Adrenal gland (tissue), 12 donors: ENCODE results near the gene ZHX3. TPM values are rescaled to one million over a fixed set of nuclear protein-coding genes. Genes with fewer than 3 reads are reported as not detected.

Experiments used
- DNase-seq, 7 donors: peaks; one replicate each; pipeline ENCODE4 v3.0.0-alpha.2; 2019 to 2020
- H3K27ac ChIP-seq, 5 donors: fragments of 200-600 bp; sonication (generic) in 4 of 5; 1 replicate in 3 of 5; 2 replicates in 2 of 5; pipeline versions ENCODE4 v1.5.1 to v1.8.0; 2016 to 2020; ENCODE audit warnings: mild to moderate bottlenecking in 1 of 5
- H3K27me3 ChIP-seq: fragments of 200-600 bp; 2 replicates; pipeline ENCODE4 v1.8.0; 2021
- H3K36me3 ChIP-seq, 2 donors: fragments of 200-600 bp; replicated peaks in 1 of 2; 1 replicate in 1 of 2; 2 replicates in 1 of 2; pipeline versions ENCODE4 v1.5.1 to v1.8.0; 2018 to 2022
- H3K4me1 ChIP-seq, 2 donors: fragments of 200-600 bp; replicated peaks in 1 of 2; 1 replicate in 1 of 2; 2 replicates in 1 of 2; pipeline versions ENCODE4 v1.5.1 to v1.8.0; 2018 to 2021
- H3K4me3 ChIP-seq, 4 donors: fragments of 200-600 bp; sonication (generic) in 3 of 4; one replicate each; pipeline ENCODE4 v1.5.1; 2016 to 2018
- H3K9me3 ChIP-seq, 3 donors: fragments of 200-600 bp; sonication (generic) in 1 of 3; replicated peaks in 1 of 3; 1 replicate in 2 of 3; 2 replicates in 1 of 3; pipeline versions ENCODE4 v1.5.1 to v1.8.0; 2016 to 2021
- POLR2A ChIP-seq, 2 donors: fragments of 450-650 bp; IDR thresholded peaks; one replicate each; pipeline ENCODE4 v1.6.1; 2017; ENCODE audit warnings: antibody characterized with exemption in 2 of 2, mild to moderate bottlenecking in 2 of 2, moderate library complexity in 1 of 2
- WGBS, 4 donors: extraction: QIAGEN DNeasy Blood & Tissue Kit in 2 of 4; methylation state at CpG; one replicate each; pipeline versions ENCODE4 v1.1.5 to v1.1.7; 2013 to 2017; 5-methylcytosine and 5-hydroxymethylcytosine counted together
- intact Hi-C, 2 donors: fragments of 100-400 bp; cut with DNase I; formaldehyde crosslinking; loops; one replicate each; pipeline versions ENCODE4 v1.14.1 to v1.15.0; 2022 to 2023
- polyA plus RNA-seq, 3 donors: library from polyadenylated mRNA; stranded (reverse); fragments of 200-250 nt in 2 of 3; fragments of 350-450 nt in 1 of 3; fragmentation: Illumina TruSeq in 1 of 3; extraction: RNeasy Lipid Tissue Mini Kit (QIAGEN cat#74804) in 1 of 3; gene quantifications; one replicate each; pipeline ENCODE4 v1.2.3, GENCODE V29; 2013 to 2014
- total RNA-seq, 9 donors: library from RNA; depleted of rRNA in 4 of 9; stranded (reverse); fragments of >200 nt in 4 of 9; fragments of 120-200 nt in 1 of 9; fragmentation: NEBNext Ultra II Directional in 1 of 9; extraction: Animal tissue kit (Norgen Biotek cat#: 25700) in 1 of 9; gene quantifications; one replicate each; pipeline versions ENCODE4 v1.1.0 to v1.2.4, GENCODE V29; 2013 to 2023
- TF ChIP-seq, protein P1 (sequence below), 6 experiments: fragments of 450-650 bp in 4 of 6; fragments of 200-600 bp in 2 of 6; sonication (generic) in 1 of 6; IDR thresholded peaks; 1 replicate in 5 of 6; 2 replicates in 1 of 6; pipeline versions ENCODE4 v1.5.1 to v1.8.0; 2016 to 2021; ENCODE audit warnings: antibody characterized with exemption in 6 of 6, mild to moderate bottlenecking in 2 of 6, moderate library complexity in 1 of 6
- donor health status: healthy with polysubstance abuse.
- donor health status: Bipolar disorder and iron deficiency.
- donor health status: DM: yes; HTN: yes; CAD: no.
- donor health status: DM: no; HTN: no; CAD: no.
- donor health status: DM: no; HTN: no; CAD: no.
- donor health status: DM: yes; HTN: yes; CAD: no.

ZHX3 gene
- total and polyA plus RNA-seq, 12 donors, result 20.7 to 91.1 (median 51.2) TPM

DNA sequence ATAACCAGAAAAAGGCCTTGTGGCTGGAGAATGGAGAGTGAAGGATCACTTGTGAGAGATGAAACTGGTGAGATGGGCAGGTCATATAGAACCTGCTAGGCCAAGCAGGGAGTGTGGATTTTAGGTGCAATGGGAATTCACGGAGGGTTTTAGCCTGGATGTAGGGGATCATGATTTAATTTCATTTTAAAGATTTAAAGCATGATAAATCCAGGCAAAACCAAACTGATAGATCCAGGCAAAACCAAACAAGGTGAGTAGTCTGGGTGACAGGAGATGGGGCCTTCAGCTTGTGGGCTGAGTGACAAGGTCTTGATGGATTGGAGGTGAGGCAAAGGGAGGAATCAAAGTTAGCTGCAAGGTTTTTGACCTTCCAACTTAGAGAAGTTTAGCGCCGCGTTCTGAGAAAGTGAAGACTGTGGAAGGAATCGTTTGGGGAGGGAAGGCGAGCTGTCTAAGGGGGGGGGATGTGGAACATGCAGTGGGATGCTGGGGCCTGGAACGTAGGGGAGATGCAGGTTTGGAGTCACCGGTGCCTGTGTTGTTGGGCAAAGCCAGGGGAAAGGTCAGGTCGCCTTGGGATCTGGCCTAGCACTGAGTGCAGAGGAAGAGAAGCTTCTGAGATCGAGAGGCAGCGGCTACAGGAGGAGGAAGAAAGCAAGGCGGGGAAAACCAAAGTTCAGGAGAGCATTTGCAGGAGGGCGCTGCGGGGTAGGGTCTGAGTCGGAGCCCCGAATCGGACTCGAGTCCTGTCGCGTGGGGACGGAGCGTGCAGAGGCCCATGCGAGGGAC is 181.4 kb downstream of the ZHX3 start:
- H3K4me1 ChIP-seq, result peaks cover 0 to 37% of the 10 kb centered on the region in 2 donors
- H3K27me3 ChIP-seq, result no peaks in the 10 kb centered on the region
- intact Hi-C loops, result no loop called here
- DNase-seq, result no peak
- TF ChIP-seq, protein P1, sequence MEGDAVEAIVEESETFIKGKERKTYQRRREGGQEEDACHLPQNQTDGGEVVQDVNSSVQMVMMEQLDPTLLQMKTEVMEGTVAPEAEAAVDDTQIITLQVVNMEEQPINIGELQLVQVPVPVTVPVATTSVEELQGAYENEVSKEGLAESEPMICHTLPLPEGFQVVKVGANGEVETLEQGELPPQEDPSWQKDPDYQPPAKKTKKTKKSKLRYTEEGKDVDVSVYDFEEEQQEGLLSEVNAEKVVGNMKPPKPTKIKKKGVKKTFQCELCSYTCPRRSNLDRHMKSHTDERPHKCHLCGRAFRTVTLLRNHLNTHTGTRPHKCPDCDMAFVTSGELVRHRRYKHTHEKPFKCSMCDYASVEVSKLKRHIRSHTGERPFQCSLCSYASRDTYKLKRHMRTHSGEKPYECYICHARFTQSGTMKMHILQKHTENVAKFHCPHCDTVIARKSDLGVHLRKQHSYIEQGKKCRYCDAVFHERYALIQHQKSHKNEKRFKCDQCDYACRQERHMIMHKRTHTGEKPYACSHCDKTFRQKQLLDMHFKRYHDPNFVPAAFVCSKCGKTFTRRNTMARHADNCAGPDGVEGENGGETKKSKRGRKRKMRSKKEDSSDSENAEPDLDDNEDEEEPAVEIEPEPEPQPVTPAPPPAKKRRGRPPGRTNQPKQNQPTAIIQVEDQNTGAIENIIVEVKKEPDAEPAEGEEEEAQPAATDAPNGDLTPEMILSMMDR (IDR thresholded peaks at IDR 0.05), result no peak
- TF ChIP-seq POLR2A (IDR thresholded peaks at IDR 0.05), result no peak
- H3K9me3 ChIP-seq, result no peaks in the 10 kb centered on the region
- H3K27ac ChIP-seq, result peak overlapping the region in 4 of 5 donors; percentile 91 to 97 (median 94)
- peak overlapping the region in 2 of 4 donors; percentile 80 to 94 for H3K4me3 ChIP-seq
- WGBS, 4 donors, result 38 to 40% (median 39%) methylated on average over 22 to 23 of the region's 23 CpGs
- no peaks in the 10 kb centered on the region for H3K36me3 ChIP-seq

DNA sequence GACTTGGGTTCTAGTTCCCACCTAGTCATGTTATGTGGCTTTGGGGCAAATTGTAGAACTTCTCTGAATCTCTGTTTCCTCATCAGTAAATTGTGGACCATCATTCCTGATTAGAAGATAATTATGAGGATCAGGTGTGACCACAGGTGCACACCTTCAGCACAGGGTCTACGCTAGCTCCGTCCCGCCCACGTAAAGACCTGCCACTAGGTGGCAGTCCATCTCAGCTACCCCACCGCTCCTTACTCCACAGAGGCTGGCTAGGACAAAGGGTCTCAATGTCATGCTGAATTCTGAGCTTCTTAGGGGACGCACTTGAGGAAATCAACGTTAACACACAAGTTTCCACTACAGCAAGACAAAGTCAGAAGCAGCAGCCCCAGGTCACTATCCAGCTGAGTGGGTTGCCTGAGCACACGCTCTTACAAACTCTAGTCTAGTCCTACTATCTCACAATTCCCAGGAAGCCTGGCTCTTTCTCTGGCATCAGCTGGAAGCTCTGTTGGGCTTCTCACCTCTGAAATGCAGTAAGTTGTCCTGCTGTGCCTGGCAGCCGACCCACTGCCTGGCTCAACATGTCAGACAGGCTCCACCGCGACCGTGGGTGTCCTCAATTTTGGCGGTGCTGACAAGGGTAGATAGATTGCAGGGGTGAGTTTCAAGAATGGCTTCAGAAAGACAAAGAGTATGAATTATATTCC is 182.2 kb downstream of the ZHX3 start:
- TF ChIP-seq, protein P1 (IDR thresholded peaks at IDR 0.05), result peak; percentile 43 to 70 (median 61)
- TF ChIP-seq POLR2A (IDR thresholded peaks at IDR 0.05), result no peak
- no peaks in the 10 kb centered on the region for H3K9me3 ChIP-seq
- H3K36me3 ChIP-seq, result no peaks in the 10 kb centered on the region
- peak in 4 of 7 donors; percentile 40 to 67 (median 48) for DNase-seq
- no peak overlapping the region for H3K4me3 ChIP-seq
- 55 to 60% (median 57%) methylated on average over 13 of the region's 13 CpGs for WGBS, 4 donors
- no peak overlapping the region for H3K27ac ChIP-seq
- intact Hi-C loops, result no loop called here
- H3K4me1 ChIP-seq, result peaks cover 0 to 30% of the 10 kb centered on the region in 2 donors
- H3K27me3 ChIP-seq, result no peaks in the 10 kb centered on the region

DNA sequence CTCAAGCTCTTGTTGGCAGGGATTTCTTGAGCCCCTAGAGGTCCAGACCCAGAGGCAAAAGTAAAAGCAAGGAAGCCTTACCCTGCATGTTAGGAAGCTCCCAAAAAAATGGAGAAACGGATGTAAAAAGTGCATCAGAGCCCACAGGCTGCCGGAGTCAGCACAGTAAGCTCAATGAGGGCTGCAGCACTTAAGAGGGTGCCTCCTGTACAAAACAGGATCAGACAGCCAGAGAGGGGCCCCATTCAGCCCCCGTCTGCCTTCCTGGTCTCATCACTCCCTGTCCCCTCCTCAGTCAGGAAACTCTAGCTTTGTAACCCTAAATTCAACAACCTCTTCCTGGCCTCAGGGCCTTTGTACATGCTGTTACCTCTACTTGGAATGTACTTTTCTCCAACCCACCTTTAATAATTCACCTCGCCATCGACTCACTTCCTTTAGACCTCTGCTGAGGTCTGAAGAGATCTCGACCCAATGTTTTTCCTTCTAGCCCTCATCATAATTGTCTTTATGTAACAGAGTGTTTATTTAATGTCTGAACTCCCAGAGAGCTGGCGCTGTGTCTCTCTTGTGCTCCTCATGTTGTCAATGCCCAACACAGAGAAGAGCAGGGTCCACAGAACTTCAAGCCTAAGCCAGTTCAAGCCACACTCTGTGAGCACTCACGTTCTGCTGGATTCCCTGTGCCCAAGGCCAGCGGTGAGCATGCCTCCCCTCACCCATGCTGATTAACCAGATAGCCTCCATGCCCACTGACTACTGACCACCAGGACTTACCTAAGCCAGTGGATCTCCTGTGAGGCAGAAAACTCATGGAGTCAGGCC is 183.0 kb downstream of the ZHX3 start:
- no peaks in the 10 kb centered on the region for H3K36me3 ChIP-seq
- H3K9me3 ChIP-seq, result no peaks in the 10 kb centered on the region
- 73 to 79% (median 78%) methylated on average over 9 of the region's 9 CpGs for WGBS, 4 donors
- no peak overlapping the region for H3K27ac ChIP-seq
- peak in 1 of 7 donors; percentile 52 for DNase-seq
- TF ChIP-seq POLR2A (IDR thresholded peaks at IDR 0.05), result no peak
- TF ChIP-seq, protein P1 (IDR thresholded peaks at IDR 0.05), result no peak
- H3K4me3 ChIP-seq, result no peak overlapping the region
- intact Hi-C loops, result no loop called here
- no peaks in the 10 kb centered on the region for H3K27me3 ChIP-seq
- peaks cover 0 to 22% of the 10 kb centered on the region in 2 donors for H3K4me1 ChIP-seq
